ENCODE measurements around the gene COPG2. TPM values are rescaled to one million over a fixed set of nuclear protein-coding genes. Genes with fewer than 3 reads are reported as not detected.

Gene COPG2
- total RNA-seq, 1 experiment from 2014 or later, result 50.9 TPM

DNA sequence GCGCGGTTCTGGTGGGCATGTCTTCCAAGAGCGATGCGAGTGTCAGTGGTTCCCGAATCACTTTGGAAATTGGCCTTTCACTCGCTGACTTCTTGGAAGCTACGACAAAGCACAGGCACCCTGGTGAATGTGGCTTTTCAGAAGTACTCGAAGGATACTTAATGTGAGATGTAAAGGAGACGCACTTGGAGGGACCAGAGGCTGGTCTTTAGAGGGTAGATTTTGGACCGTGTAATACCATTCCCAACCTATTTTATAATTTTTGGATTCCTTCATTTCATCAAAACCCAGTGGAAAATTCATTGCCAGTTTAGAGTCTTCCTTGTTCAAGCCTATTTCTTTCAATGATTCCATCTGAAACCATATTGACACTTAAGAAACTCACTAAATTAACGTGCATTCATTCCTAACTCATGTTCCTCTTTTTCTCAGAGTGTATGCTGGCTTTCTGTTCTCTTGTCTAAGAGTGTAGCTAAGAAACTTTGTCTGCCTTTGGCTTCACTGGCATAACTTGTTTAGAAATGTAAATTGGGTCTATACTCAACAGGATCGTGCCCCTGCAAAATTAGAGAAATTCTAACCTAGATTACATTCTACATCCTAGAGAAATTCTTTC, 645 bp upstream of the COPG2 start (continued):
- no peak for TF ChIP-seq ZNF263 (CRISPR knock-in tag; IDR thresholded peaks at IDR 0.05; ENCODE audit: low read depth)
- no peak for TF ChIP-seq ZBTB21 (CRISPR knock-in tag; IDR thresholded peaks at IDR 0.05; ENCODE audit: borderline replicate concordance)

DNA sequence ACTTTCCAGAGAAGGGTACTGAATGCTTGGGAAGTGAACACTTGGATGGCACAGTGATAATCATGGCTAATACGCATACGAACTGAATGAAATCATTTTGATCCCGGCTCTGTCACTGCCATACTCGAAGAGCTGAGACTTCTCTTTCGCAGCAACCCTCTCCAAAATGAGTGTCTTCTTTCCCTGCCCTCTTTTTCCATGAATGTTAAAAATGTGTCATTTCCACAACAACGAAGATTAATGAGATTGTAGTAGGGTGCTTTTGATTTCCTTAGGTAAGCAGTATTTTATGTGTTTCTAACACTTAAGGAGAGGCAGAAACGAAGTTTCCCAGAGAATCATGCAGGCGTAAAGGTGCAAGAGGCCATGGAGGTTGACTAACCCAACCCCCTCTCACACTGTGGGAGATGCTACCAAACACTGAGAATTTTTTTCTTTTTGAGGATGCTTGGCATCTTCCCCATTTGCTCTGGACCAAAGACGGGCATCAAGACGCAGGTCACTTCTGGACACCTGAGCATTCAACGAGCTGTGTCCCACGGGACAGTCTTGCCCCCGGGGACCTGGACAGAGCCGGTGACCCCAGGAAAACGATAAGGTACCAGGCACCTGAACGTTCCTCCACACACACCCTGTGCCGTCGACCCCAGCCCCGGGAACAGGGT, 823 bp downstream of the COPG2 start:
- DNase-seq (ENCODE audit: low spot score), result no peak

More for the DNA sequence above, 823 bp downstream of the COPG2 start:
- CTCF ChIA-PET, result interaction anchor here (0.9 kb wide), 1 partner anchor 54 kb away, joined by 3 read pairs; no protein-coding TSS in a partner anchor
- H3K27me3 Mint-ChIP-seq (ENCODE audit: low read depth), result peaks cover 20% of the 10 kb centered on the region
- H3K27ac Mint-ChIP-seq, result peak overlapping the region; percentile 70; the same call in 1 of the 2 replicates
- POLR2A ChIA-PET, result interaction anchor here (0.6 kb wide), 1 partner anchor 8 kb away, joined by 3 read pairs; no protein-coding TSS in a partner anchor
- H3K9me3 Mint-ChIP-seq, result no peaks in the 10 kb centered on the region
- peaks cover 17% of the 10 kb centered on the region for H3K4me1 Mint-ChIP-seq
- no peak for TF ChIP-seq MXD4 (CRISPR knock-in tag; IDR thresholded peaks at IDR 0.05; ENCODE audit: borderline replicate concordance)
- TF ChIP-seq, protein P1, sequence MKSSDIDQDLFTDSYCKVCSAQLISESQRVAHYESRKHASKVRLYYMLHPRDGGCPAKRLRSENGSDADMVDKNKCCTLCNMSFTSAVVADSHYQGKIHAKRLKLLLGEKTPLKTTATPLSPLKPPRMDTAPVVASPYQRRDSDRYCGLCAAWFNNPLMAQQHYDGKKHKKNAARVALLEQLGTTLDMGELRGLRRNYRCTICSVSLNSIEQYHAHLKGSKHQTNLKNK (CRISPR knock-in tag; IDR thresholded peaks at IDR 0.05), result no peak
- TF ChIP-seq, protein P2, sequence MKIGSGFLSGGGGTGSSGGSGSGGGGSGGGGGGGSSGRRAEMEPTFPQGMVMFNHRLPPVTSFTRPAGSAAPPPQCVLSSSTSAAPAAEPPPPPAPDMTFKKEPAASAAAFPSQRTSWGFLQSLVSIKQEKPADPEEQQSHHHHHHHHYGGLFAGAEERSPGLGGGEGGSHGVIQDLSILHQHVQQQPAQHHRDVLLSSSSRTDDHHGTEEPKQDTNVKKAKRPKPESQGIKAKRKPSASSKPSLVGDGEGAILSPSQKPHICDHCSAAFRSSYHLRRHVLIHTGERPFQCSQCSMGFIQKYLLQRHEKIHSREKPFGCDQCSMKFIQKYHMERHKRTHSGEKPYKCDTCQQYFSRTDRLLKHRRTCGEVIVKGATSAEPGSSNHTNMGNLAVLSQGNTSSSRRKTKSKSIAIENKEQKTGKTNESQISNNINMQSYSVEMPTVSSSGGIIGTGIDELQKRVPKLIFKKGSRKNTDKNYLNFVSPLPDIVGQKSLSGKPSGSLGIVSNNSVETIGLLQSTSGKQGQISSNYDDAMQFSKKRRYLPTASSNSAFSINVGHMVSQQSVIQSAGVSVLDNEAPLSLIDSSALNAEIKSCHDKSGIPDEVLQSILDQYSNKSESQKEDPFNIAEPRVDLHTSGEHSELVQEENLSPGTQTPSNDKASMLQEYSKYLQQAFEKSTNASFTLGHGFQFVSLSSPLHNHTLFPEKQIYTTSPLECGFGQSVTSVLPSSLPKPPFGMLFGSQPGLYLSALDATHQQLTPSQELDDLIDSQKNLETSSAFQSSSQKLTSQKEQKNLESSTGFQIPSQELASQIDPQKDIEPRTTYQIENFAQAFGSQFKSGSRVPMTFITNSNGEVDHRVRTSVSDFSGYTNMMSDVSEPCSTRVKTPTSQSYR (CRISPR knock-in tag; IDR thresholded peaks at IDR 0.05), result no peak
- no peak for TF ChIP-seq MYBL2 (CRISPR knock-in tag; IDR thresholded peaks at IDR 0.05)
- no peak for TF ChIP-seq EMX1 (CRISPR knock-in tag; IDR thresholded peaks at IDR 0.05)
- TF ChIP-seq NFE2L1 (CRISPR knock-in tag; IDR thresholded peaks at IDR 0.05), result no peak
- no peak for TF ChIP-seq NFYB (CRISPR knock-in tag; conservative IDR thresholded peaks at IDR 0.05; ENCODE audit: low read depth)
- TF ChIP-seq, protein P3, sequence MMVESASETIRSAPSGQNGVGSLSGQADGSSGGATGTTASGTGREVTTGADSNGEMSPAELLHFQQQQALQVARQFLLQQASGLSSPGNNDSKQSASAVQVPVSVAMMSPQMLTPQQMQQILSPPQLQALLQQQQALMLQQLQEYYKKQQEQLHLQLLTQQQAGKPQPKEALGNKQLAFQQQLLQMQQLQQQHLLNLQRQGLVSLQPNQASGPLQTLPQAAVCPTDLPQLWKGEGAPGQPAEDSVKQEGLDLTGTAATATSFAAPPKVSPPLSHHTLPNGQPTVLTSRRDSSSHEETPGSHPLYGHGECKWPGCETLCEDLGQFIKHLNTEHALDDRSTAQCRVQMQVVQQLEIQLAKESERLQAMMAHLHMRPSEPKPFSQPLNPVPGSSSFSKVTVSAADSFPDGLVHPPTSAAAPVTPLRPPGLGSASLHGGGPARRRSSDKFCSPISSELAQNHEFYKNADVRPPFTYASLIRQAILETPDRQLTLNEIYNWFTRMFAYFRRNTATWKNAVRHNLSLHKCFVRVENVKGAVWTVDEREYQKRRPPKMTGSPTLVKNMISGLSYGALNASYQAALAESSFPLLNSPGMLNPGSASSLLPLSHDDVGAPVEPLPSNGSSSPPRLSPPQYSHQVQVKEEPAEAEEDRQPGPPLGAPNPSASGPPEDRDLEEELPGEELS (CRISPR knock-in tag; IDR thresholded peaks at IDR 0.05), result no peak
- TF ChIP-seq SOX15 (CRISPR knock-in tag; IDR thresholded peaks at IDR 0.05), result no peak
- TF ChIP-seq ZNF263 (CRISPR knock-in tag; IDR thresholded peaks at IDR 0.05; ENCODE audit: low read depth), result no peak
- TF ChIP-seq NR1H2 (CRISPR knock-in tag; IDR thresholded peaks at IDR 0.05), result no peak
- no peak for TF ChIP-seq PRRX2 (CRISPR knock-in tag; IDR thresholded peaks at IDR 0.05)
- TF ChIP-seq FOXJ3 (CRISPR knock-in tag; IDR thresholded peaks at IDR 0.05; ENCODE audit: borderline replicate concordance), result no peak
- TF ChIP-seq, protein P4, sequence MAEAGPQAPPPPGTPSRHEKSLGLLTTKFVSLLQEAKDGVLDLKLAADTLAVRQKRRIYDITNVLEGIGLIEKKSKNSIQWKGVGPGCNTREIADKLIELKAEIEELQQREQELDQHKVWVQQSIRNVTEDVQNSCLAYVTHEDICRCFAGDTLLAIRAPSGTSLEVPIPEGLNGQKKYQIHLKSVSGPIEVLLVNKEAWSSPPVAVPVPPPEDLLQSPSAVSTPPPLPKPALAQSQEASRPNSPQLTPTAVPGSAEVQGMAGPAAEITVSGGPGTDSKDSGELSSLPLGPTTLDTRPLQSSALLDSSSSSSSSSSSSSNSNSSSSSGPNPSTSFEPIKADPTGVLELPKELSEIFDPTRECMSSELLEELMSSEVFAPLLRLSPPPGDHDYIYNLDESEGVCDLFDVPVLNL (CRISPR knock-in tag; IDR thresholded peaks at IDR 0.05; ENCODE audit: borderline replicate concordance, low read depth), result no peak
- TF ChIP-seq, protein P5, sequence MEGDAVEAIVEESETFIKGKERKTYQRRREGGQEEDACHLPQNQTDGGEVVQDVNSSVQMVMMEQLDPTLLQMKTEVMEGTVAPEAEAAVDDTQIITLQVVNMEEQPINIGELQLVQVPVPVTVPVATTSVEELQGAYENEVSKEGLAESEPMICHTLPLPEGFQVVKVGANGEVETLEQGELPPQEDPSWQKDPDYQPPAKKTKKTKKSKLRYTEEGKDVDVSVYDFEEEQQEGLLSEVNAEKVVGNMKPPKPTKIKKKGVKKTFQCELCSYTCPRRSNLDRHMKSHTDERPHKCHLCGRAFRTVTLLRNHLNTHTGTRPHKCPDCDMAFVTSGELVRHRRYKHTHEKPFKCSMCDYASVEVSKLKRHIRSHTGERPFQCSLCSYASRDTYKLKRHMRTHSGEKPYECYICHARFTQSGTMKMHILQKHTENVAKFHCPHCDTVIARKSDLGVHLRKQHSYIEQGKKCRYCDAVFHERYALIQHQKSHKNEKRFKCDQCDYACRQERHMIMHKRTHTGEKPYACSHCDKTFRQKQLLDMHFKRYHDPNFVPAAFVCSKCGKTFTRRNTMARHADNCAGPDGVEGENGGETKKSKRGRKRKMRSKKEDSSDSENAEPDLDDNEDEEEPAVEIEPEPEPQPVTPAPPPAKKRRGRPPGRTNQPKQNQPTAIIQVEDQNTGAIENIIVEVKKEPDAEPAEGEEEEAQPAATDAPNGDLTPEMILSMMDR (IDR thresholded peaks at IDR 0.05), result no peak
- peak; percentile 10 for ATAC-seq
- H3K36me3 Mint-ChIP-seq, result peaks cover 15% of the 10 kb centered on the region
- peak overlapping the region; percentile 92 for H3K4me3 Mint-ChIP-seq
